SK-N-SH (cell line): ENCODE results near the gene FLG. TPM values are rescaled to one million over a fixed set of nuclear protein-coding genes. Genes with fewer than 3 reads are reported as not detected.

Experiments used
- polyA plus RNA-seq, 3 experiments: library from polyadenylated mRNA; depleted of rRNA; stranded (reverse); fragments of >200 nt; gene quantifications; 2 replicates each; pipeline ENCODE4 v1.2.3, GENCODE V29; 2012

FLG gene
- polyA plus RNA-seq, 1 of the 3 experiments (the other 2 are of a cell fraction), result not detected

Other genes with a start within 250 kb of the FLG start
- gene TCHHL1, start 236.2 kb downstream of the FLG start, polyA plus RNA-seq (2012; rRNA removed), result not detected in 2 replicates
- not detected in 2 replicates for gene TCHH, start 209.8 kb downstream of the FLG start, polyA plus RNA-seq (2012; rRNA removed)
- gene RPTN, start 166.0 kb downstream of the FLG start, polyA plus RNA-seq (2012; rRNA removed), result not detected in 2 replicates
- gene HRNR, start 101.0 kb downstream of the FLG start, polyA plus RNA-seq (2012; rRNA removed), result not detected in 2 replicates
- gene FLG2, start 34.8 kb upstream of the FLG start, polyA plus RNA-seq (2012; rRNA removed), result not detected in 2 replicates
- not detected in 2 replicates for gene CRNN, start 89.0 kb upstream of the FLG start, polyA plus RNA-seq (2012; rRNA removed)
- not detected in 2 replicates for gene LCE5A, start 185.6 kb upstream of the FLG start, polyA plus RNA-seq (2012; rRNA removed)
- gene CRCT1, start 189.2 kb upstream of the FLG start, polyA plus RNA-seq (2012; rRNA removed), result not detected in 2 replicates
- not detected in 2 replicates for gene LCE3E, start 241.5 kb upstream of the FLG start, polyA plus RNA-seq (2012; rRNA removed)